Iris pigment epithelial cell (primary cell): ENCODE measurements around the gene SLC25A51.
"Not testable (repeated sequence)": the region's sequence is repeated elsewhere in the genome, so short reads cannot be mapped to it uniquely, and the experiment has no call there.

ENCODE experiments used
- DNase-seq: peaks from one replicate; pipeline ENCODE4 v3.0.0-alpha.2; 2011; ENCODE audit warnings: low read depth

The SLC25A51 gene

GRCh38 chr9:37904445-37905130, 661 bp upstream of the SLC25A51 start:
- DNase-seq = peak; percentile 51

DNA sequence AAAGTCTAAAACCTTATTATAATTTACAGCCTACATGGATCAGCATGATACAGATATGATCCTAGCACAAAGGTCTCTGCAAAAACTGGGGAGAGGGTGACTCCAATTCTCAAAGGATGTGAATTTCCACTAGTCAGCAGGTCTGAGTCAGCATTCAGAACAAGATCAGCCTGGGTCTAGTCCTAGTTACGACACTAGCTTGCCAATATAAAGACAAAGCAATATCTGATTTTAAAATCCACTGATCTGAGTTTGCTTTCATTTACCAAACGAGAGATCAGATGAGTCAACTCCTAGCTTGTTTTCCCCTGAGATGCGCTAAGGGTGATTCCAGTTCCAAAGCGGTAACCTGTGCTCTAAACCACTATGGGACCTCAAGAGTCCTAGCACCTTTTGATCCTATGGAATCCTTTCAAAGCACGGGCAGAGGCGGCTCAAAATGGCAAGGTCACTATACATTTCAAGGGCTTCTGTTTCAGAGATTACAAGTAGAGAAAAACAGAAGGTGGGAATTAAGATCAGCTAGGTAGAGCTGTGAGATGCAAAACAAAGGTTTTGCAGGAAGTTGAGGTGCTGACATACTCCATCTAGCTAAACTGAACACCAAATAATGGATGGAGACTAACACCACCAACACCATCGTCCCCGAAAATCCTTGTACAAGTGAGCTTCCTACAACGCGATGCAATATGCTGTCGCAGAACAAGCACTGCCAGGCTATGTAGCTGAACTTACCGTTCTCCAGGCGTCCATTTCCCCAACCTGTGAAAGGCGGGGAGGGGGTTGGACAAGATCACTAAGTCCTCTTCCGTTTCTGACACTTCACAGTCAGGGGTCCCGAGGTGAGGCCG, 906 bp downstream of the SLC25A51 start:
- DNase-seq = peak; percentile 79

DNA sequence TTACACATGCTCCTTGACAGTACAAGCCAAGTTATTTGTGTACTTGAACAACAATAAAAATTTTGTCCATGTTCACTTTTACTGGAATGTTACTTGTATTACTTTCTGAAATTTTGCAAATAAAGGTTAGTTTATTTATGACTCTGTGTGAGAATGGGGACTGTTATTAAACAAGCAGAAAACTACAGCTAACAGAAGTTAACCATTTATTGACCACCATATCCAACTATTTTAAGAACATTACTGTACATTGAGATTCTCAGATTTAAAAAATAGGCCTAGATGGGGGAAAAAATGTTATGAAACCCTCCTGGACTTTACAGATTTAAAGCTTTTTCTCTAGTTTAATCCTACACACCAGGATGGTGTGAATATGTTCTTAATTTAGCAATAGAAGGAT, 1.8 kb downstream of the SLC25A51 start:
- no peak for DNase-seq

- peak; percentile 76 for DNase-seq
Measured at GRCh38 chr9:37899041-37899440, 4.9 kb downstream of the SLC25A51 start.

- peak; percentile 81 for DNase-seq
Measured at GRCh38 chr9:37897665-37898064, 6.3 kb downstream of the SLC25A51 start.

- DNase-seq = no peak
Measured at GRCh38 chr9:37892063-37892462, 11.9 kb downstream of the SLC25A51 start.

DNA sequence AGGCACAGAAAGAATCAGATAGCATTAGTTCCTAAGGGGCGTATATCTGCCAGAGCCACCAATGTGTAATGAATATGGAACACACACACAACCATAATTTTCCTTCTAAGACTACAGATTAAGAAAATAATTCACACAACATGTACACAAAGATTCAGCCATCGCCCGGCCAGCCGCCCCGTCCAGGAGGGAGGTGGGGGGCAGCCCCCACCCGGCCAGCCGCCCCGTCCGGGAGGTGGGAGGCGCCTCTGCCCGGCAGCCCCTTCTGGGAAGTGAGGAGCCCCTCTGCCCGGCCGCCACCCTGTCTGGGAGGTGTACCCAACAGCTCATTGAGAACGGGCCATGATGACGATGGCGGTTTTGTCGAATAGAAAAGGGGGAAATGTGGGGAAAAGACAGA, 12.9 kb downstream of the SLC25A51 start:
- not testable (repeated sequence) for DNase-seq

- no peak for DNase-seq
Measured at GRCh38 chr9:37889536-37889935, 14.4 kb downstream of the SLC25A51 start.

DNA sequence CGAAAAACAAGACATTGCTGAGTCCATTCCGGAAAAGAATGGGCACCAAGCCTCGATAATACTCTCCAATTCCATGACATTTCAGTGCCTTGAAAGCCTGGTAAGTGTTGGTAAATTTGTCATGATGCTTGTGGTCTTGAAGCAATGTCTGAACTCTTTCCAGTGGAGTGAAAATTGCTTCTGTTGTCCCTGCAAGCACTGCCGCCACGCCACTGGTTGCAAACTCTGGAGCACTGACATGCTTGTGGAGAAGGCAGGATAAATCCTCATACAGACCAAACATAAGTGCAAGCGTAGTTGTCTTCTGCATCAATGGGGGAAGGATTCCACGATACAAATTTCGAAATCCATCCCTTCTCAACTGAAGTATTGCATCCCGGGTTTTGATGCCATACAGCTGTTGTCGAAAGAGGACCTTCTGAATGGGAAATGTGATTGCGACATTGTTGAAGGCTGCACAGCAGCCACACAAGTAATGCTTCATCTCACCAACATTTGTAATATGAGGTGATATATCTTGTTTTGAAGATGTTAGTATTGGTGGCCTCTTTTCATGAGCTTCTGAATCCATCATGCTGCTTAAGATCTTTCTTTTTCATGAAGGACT, 15.8 kb downstream of the SLC25A51 start:
- DNase-seq = peak; percentile 55

- no peak for DNase-seq
Measured at GRCh38 chr9:37880916-37881479, 22.9 kb downstream of the SLC25A51 start.

- no peak for DNase-seq
Measured at GRCh38 chr9:37876376-37876775, 27.6 kb downstream of the SLC25A51 start.

- DNase-seq = no peak
Measured at GRCh38 chr9:37873955-37874354, 30.0 kb downstream of the SLC25A51 start.

GRCh38 chr9:37870799-37871176, 33.1 kb downstream of the SLC25A51 start:
- no peak for DNase-seq

GRCh38 chr9:37870081-37870798, 33.7 kb downstream of the SLC25A51 start:
- no peak for DNase-seq

- DNase-seq = peak; percentile 15
Measured at GRCh38 chr9:37862530-37862929, 41.4 kb downstream of the SLC25A51 start.

- peak; percentile 39 for DNase-seq
Measured at GRCh38 chr9:37859043-37859442, 44.9 kb downstream of the SLC25A51 start.

GRCh38 chr9:37856551-37856950, 47.4 kb downstream of the SLC25A51 start:
- no peak for DNase-seq

DNA sequence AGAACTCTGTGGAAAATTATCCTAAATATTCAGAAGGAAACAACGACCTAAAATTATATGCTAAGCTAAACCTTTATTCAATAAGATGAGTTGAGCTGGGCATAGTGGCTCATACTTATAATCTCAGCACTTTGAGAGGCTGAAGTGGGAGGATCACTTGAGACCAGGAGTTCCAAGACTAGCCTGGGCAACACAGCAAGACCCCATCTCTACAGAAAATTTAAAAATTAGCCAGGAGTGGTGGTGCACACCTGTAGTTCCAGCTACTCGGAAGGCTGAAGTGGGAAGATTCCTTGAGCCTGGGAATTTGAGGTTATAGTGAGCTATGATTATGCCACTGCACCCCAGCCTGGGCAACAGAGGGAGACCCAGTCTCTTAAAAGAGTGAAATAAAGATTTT, 51.7 kb downstream of the SLC25A51 start:
- no peak for DNase-seq

GRCh38 chr9:37840560-37841194, 63.2 kb downstream of the SLC25A51 start:
- peak; percentile 89 for DNase-seq

GRCh38 chr9:37839496-37840461, 64.1 kb downstream of the SLC25A51 start:
- peak; percentile 14 for DNase-seq
